Epidermal melanocyte (primary cell): ENCODE measurements around the gene ZNF263.

Experiments used
- DNase-seq: peaks from one replicate; pipeline ENCODE4 v3.0.0; 2011; ENCODE audit warnings: low spot score; ENCODE audit not compliant: insufficient read length

ZNF263 gene

GRCh38 chr16:3317315-3317999 lies 34.2 kb downstream of the ZNF263 start:
- DNase-seq, result no peak

DNA sequence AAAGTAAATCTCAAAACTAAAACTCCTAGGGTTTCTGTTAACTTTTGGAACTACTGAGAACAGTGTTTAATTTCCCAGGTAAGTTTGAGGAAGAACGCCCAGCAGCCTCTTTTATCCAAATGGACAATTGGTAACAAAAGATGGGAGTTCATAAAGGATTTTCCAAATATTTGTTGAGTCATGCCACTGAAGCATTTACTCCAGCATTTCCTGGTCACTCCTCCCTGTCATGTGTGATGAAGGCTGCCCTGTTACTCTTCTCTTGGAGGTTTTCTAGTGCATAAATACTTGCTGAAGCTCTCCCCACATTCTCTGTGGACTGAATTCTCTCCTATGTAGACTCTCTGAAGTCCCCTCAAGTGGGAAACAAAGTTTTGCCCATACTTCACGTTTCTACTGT lies 38.5 kb downstream of the ZNF263 start:
- DNase-seq, result no peak

DNA sequence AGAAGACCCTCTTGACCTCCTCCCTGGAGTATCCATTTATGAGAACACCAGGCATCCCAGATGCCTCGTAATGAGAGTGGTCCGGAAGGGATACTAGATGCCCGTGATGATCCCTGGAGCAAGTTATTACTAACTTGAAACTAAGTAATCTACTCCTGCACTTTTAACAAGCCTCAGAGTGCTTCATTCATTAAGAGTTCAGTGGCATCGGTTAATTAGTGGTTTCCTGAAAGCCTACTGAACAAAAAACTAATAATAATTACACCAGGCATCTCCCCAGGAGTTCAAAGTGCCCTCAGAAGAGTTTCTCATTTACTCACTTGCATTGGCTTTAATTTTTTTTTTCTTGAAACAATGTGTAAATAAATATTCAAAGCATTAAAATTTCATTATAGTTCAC lies 44.2 kb downstream of the ZNF263 start:
- no peak for DNase-seq

GRCh38 chr16:3328104-3328503 lies 44.8 kb downstream of the ZNF263 start:
- DNase-seq, result no peak

DNA sequence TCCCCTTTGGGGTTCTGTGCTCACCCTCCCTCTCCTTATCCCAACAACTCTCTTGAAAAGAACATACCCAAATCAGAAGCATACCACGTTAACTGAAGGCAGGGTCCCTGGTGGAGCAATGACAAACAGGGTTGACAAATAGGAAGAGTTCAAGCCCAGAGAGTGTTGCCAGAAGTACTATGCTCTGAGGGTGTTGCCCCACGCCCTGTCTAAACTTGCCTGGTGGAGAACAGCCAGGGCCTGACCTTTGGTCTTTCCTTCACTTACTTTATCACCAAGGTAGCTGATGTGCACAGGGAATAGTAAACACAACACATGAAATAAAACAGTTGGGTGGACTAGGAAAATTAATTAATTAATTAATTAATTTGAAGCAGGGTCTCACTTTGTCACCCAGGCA lies 45.4 kb downstream of the ZNF263 start:
- no peak for DNase-seq
